HG02588 (cell line): Measurements from ENCODE around the gene PLEKHA6.
"Not testable (repeated sequence)": the region's sequence is repeated elsewhere in the genome, so short reads cannot be mapped to it uniquely, and the experiment has no call there.

Experiments used
- ATAC-seq: cut with Tn5 transposase; IDR thresholded peaks from one replicate; pipeline ENCODE4 v1.9.1; 2021; ENCODE audit warnings: mild to moderate bottlenecking, moderate library complexity; ENCODE audit not compliant: unreplicated experiment

PLEKHA6 gene

DNA sequence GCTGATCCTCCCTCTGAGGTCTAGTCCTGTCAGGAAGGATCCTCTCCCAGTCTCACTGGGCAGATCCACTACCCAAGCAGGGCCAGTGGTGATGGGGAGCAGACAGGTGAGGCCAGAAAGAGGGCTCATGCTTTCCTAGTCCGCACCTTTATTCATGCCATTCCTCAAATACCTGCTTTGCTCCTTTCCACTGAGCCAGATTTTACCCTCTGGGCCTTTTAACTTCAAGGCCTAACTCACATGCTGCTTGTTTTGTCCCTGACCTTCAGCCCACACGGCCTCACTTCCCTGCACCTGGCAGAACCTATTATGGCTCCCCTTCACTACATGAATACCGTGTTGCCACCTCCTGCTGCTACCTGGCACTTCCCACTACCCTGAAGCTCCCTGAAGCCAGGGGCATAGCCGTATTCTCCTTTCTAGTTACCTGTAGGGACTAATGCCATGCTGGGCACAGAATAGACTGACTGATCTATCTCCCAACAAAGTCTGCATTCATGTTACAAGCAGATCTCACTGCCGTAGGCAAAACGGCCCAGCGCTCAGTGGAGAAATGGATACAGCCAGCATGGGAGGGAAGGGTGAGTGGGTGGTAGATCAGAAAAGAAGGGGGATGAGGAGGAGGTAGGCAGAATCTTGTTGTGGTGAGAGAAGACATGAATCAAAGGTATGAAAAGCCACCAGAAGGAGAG, 109.8 kb downstream of the PLEKHA6 start:
- ATAC-seq = no peak

DNA sequence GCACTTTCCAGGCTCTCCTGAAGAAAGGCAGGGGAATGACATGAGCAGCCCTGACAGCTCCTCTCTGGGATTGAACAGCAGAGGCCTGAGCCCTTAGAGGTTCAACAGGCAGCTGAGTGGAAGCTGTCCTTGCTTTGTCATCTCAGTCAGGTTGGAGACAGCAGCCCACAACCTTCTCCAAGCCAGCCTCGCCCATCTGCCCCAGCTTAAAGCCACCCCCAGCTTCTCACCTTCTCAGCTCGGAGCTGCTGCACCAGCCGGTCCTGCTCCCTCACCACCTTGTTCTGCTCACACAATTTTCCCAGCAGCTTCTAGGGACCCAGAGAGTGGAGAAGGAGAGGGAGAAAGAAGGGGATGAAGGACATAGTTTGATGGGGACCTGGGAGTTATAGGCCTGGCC, 110.8 kb downstream of the PLEKHA6 start:
- no peak for ATAC-seq

DNA sequence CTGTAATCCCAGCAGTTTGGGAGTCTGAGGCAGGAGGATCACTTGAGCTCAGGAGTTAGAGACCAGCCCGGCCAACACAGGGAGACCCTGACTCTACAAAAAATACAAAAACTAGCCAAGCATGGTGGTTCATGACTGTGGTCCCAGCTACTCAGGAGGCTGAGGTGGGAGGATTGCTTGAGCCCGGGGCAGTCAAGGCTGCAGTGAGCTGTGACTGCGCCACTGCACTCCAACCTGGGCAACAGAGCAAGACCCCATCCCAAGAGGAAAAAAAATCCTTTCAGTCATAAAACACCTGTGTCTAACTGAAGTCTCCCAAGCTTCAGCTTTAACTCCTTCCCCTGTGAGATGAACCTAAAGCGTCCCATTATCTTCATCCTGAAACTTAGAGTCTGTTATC, 112.9 kb downstream of the PLEKHA6 start:
- ATAC-seq = no peak

DNA sequence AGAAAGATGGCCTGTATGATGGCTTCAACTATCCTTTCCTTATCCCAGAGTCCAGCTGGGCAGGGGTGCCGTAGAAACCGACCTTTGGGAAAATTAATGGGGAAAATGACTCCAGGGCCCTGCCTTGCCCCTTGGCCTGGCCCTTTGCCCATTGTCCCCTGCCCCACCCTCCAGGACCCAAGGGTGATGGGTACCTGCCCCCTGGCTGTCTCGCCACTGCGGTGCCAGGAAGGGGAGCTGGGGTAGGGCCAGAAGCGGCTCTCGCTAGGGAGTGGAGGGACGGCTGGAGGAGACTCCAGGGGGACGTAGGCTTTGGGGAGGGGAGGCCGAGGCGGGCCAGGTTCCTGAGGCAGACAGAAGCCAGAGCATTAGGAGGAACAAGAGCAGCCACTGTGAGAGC, 116.8 kb downstream of the PLEKHA6 start:
- no peak for ATAC-seq

DNA sequence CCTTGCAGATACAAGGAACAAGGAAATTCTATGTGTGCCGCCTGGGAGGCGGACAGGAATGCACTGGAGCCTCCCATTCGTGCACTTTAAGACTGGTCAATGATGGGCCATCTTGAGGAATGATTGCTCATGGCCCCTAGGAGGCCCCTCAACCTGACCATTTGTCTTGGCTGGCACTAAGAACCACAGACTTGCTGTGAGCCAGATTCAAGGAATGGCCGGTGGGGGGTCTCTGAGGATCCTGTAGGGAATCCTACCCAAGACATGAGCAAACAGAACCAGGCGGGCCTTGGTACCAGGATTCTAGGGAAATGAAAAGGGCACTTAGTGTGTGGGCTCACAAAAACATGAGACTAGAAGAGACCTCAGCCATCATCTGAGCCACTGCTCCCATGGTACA, 117.8 kb downstream of the PLEKHA6 start:
- no peak for ATAC-seq

DNA sequence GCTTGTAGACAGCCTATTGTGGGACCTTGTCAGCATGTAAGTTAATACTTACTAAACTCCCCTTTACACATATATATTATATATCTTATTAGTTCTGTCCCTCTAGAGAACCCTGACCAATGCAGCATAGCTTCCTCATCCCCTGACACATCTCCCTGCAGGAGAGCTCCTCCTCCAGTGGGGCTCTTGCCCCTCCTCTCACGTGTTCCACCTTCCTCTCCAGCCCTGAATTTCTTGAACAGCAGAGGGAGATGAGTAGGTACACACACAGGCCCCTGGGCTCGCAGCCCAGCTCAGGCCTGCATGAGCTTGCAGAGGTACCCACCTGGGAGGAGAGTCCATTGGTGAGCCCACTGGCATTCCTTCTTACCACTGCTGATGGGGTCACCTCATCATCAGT, 118.7 kb downstream of the PLEKHA6 start:
- ATAC-seq = no peak

DNA sequence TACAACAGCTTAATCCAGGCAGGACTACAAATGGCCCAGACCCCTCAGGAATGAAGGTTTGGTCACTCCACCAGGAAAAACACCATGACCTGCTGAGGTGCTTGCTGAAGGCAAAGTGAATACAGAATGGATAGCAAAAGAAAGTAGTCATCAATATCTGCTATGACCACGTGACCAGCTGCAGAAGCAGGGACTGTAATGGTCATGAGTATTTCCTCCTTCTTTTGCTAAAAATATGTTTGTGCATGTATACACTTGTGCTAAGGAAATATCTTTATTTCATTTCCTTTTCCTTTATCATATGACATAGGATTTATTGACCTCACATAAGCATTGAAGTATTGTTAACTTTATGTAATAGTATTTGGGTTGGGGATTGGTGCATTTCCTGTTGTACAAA, 119.5 kb downstream of the PLEKHA6 start:
- no peak for ATAC-seq

DNA sequence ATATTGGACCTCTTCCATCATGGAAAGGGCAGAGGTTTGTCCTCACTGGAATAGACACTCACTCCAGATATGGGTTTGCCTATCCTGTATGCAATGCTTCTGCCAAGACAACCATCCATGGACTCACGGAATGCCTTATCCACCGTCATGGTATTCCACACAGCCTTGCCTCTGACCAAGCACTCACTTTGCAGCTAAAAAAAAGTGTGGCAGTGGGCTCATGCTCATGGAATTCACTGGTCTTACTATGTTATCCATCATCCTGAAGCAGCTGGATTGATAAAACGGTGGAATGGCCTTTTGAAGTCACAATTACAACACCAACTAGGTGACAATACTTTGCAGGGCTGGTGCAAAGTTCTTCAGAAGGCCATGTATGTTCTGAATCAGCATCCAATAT, 120.3 kb downstream of the PLEKHA6 start:
- ATAC-seq = not testable (repeated sequence)

DNA sequence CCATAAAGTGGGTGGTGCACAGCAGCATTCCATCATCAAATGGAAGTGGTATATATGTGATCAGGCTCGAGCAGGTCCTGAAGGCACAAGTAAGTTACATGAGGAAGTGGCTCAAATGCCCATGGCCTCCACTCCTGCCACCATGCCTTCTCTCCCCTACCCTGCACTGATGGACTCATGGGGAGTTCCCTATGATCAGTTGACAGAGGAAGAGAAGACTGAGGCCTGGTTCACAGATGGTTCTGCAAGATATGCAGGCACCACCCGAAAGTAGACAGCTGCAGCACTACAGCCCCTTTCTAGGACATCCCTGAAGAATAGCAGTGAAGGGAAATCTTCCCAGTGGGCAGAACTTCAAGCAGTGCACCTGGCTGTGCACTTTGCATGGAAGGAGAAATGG, 121.2 kb downstream of the PLEKHA6 start:
- ATAC-seq = not testable (repeated sequence)

DNA sequence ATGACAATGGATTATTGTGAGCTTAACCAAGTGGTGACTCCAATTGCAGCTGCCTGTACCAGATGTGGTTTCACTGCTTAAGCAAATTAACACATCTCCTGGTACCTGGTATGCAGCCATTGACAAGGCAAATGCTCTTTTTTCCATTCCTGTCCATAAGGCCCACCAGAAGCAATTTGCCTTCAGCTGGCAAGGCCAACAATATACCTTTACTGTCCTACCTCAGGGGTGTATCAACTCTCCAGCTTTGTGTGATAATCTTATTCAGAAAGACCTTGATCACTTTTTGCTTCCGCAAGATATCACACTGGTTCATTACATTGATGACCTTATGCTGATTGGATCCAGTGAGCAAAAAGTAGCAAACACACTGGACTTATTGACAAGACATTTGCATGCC, 122.2 kb downstream of the PLEKHA6 start:
- not testable (repeated sequence) for ATAC-seq

DNA sequence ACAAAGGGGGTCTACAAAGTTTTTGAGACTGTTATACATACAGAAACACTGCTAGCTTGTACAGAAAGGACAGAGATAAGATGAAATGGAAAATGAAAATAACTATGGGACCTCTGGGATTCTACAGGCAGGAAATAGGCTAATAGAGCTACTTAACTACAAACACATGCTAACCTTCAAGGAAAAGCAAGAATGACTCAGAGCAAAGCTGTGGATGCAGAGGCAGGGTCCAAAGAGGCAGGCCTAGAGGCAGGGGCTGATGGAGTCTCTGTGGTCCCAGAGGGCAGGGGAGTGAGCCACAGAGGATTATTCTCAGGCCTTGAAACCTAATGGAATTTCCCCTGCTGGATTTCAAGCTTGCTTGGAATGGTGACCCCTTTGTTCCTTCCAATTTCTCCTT, 127.2 kb downstream of the PLEKHA6 start:
- ATAC-seq = no peak

DNA sequence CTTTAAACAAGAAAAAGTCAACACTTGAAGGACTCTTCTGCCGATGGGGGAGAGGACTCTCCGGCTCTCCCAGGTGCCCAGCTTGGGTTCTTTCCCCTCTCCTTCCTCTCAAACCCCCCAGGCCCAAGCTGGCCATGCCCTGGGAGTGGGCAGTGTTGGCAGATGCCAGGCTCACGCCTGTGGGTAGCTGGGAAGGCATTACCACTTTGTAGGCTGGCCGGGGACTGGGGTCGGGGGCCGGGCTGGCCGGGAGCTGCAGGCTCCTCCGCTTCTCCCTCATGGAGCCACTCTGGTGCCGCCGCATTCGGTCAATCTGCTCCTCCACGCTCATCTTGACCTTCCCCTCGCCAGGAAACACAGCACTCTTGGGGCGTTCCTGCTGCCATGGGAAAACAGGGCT, 129.5 kb downstream of the PLEKHA6 start:
- ATAC-seq = no peak

DNA sequence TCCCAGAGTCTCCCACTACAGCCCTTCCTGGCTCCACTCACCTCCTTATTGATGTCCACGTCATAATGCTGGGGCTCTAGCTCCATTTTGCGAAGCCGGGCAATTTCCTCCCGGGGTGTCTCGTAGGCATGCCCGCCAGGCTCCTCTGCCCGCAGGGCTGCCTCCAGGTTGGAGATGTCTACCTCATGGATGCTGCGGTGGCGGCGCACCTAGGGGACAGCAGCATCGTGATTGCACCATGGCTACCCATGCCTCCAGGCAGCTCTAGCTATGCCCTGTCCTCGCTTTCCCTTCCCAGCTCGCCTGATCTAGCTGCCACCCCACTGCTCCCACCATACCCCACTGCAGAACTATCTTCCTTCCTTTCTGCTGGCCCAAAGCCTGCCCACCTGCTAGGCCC, 130.8 kb downstream of the PLEKHA6 start:
- ATAC-seq = no peak

DNA sequence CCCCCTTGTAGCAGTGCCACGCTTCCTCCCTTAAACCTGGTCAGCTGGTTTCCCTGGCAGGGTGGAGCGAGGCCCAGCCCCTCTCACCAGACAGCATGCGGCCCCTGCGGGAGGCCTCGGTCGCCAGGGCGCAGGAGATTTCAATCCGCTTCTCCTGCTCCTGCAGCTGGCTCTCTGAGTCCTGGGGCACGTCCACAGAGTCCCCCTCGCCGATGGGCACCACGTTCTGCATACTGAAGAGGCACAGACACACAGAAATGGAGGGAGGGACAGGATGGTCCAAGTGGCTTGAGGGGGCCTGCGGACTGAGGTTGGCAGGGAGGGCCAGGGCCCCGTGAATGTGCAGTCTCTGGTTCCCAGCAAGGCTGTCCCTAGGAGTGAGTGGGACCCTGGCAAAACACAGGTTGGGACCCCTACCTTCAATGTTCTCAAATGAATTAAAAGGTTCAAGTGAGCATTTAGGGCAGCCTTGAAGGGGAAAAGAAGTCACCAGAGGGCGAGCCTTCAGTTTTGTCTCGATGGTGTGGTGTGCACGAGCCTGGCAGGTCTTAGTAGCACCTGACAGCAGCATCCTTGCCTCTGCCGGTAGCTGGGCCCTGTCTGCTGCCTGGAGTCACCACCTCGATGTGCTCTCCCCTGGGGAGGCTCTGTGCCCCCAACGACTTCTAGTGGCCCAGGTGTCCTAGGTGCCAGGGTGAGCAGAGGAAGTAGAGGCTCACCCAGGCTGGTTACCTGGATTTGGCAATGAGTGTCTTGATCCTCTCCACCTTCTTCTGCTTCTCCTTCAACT, 131.5 kb downstream of the PLEKHA6 start:
- no peak for ATAC-seq

DNA sequence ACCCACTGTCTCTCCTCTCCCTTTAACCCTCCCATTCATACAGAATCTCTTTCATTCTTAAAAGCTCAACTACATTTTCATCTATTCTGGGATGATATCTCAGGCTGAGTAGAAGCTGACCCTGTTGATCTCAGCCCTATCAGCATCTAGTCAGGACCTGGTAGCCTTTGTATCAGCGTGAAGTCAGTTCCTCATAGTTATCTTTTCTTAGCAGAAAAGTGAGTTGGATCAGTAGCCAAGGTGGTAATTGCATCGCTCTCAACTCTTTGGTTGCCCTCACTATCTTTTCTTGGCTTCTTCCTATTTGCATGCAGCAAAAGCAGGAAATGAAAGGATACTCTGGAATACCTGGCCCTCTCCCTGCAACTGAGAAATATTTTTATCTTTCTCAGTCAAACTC, 132.4 kb downstream of the PLEKHA6 start:
- ATAC-seq = no peak

DNA sequence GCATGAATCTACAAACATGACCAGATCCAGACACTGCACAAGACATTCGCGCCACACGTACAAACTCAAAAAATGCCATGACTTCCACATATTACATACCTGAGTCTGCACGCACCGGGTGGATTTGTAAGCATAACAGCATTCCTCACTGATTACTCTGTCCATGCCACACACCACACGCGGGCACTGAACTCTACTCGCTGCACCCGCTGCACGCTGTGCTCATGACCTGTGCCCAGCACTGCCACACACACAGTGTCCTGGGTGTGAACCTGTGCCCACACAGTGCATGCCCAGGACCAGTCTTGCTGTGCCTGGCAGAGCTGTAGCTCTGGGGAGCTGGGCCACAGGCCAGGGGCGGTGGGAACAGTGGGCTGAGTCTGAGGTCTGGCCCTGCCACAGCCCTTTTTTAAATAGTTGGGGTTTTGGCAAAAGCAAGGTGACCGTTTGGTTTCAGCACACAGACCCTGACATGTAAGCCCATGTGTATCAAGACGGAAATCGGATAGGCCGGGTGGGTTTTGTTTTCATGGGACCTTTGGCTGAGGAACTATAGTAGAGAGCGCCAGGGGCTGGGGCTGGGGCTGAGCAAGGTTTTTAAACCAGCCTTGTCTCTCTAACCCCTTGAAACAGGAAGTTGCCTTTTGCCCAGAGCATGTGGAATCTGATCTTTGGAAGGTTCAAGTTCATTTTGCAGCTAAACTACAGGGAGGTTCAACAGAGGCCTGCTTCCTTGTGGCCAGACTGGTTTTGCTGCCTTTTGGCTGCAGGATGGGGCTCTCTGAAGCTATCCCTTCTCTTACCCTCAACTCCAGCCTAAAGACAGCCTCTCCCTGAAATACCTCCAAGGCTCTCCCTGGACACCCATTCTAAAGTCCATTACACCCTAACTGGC, 133.6 kb downstream of the PLEKHA6 start:
- ATAC-seq = no peak

DNA sequence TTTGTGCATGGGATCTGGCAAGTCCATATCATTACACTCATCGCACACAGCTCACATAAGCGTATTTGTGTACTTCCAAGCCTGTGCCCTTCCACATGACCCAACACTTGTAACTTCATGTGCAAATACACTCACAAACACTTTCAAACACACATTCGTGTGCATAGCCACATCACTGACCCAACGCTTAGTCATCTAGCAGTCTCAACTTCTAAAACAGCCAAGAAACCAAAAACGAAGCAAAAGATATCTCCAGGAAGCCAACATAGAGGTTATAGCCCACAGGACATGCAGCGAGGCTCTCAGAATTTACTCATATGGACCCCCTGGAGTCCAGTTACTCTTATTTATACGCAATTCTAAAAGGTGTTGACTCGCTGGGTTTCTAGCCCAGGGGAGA, 135.1 kb downstream of the PLEKHA6 start:
- ATAC-seq = no peak

DNA sequence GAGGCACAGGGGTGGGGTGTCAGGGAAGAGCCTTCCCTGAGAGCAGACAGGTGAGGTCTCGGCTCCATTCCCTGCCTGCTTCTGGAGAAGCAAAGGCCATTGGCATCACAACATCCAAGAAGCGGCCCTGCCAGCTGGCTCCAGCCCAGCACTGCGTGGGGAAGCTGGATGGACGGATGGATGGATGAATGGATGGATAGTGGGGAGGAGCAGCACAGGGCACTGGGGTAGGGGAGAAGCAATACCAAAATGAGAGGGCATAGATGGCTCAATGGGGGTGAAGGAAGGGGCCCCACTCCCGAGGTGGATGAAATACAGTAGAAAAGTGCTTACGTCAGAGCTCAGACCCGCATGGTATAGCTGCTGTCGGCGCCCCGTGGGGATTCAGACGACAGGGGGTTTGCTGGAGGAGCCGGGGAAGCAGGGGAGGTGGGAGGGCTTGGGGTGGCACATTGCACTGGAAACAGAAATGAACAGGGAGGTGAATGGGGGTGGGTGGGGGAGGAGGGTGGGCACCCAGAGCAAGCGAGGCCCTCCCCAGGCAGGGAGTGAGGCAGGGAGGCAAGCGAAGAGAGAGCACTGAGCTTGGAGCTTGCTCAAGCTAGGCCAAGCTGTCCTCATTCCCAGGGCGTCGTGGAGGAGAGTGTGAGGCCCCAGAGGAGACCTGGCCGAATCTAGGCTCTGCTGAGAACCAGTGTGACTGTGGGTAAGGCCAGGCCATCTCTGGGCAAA, 136.4 kb downstream of the PLEKHA6 start:
- no peak for ATAC-seq

DNA sequence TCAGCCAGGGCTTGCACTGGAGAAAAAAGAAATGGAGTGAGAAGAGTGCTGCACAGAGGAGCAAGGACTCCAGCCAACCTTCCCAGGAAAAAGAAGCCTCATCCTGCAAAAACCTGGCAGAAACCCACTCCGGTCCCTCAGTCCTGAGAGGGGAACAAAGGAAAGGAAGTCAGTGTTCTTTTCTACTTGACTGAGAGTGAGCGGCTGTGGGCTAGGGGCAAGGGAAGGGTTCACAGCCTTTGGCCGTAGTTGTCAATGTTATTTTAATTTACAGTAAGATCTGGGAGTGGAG, 137.0 kb downstream of the PLEKHA6 start:
- no peak for ATAC-seq

DNA sequence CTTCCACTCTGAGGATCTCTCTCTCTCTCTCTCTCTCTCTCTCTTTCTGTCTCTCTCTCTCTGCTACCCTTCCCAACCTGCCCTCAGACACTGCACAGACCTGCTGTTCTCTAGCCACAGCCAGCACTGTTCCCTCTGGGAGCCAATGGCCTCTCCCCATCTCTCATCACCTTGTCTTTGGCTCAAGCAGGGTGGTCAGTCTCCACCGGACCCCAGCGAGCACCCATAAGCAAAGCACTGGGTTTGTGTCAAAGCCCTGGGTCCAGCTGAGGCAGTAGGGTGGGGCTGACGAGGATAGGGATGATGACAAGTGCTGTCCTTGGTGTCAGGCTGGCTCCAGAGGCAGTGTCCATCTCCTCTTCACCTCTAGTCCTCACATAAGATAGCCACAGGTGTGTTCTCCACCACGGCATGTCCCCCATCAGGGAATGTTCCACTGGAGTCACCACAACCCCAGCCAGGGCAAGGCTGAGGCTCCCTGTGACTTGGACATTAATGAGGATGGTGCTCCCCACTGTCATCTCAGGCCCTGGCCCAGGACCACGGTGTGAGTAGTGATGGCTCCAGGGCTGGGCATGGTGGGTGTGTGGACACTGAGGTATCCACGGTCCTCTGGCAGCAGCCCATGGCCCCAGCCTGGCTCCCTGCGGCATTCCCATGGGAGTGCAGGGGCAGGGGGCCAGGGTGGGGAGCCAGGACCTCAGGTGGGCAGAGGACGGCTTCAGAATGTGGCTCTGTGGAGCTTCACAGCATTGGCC, 137.5 kb downstream of the PLEKHA6 start:
- no peak for ATAC-seq
